Posterior cingulate gyrus (tissue), 11 donors: Measurements from ENCODE around the gene GHITM.
"Not testable (repeated sequence)": the region's sequence is repeated elsewhere in the genome, so short reads cannot be mapped to it uniquely, and the experiment has no call there.

Source experiments
- DNase-seq, 10 donors: peaks; one replicate each; pipeline versions ENCODE4 v3.0.0 to v3.0.0-alpha.2; 2020 to 2021; ENCODE audit warnings: mixed read lengths in 3 of 10
- intact Hi-C: fragments of 100-400 bp; cut with DNase I; formaldehyde crosslinking; loops from one replicate; pipeline ENCODE4 v1.15.1; 2023

Gene GHITM

DNA sequence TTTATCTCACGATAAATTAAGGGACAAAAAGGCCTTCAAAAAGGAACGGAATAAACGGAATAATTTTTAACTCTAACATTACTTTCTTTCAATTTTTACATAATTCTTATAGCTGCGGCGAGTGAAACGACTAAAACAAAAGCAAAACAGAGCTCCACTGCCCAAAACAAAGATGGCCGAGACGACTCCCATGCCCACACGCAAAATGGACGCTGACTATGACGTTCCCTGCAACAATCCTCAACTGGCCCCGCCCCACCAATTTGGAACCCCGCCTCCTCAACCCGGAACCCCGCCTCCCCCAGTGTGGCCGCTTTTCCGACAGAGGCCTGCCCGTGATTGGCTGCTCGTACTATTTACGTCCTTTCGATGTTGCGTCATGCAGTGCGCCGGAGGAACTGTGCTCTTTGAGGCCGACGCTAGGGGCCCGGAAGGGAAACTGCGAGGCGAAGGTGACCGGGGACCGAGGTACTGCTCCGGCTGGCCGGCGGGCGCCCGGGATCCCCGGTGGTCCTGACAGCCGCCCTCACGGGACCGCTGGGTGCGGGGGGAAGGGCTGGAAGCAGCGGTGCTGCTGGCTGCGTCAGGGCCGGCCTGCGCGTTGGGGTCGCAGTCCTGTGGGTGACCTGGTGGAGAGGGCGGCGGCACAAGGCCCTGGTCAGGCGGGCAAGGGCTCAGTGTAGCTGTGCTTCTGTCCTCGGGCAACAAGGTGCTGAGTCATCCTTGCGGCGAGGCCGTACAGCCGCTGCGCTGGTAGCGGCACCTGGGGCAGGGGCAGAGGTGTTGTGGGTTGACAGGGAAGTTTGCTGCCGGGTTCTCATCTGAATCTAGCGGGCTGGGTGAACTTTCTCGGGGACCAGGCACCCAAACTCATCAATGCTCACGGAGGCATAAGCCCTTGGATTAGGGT, at the start of gene GHITM:
Gene GHITM (plus strand): TSS at position 384 of the 910 bp plus-strand sequence. CDS start 1,992 bp downstream, outside the sequence.
- peak; percentile 98 to 100 (median 99) for DNase-seq
- intact Hi-C loops: loop anchor here (5.0 kb wide), 1 partner anchor 188 kb away; the partner anchor contains the start of gene CCSER2

GRCh38 chr10:84095811-84096497, 43.4 kb upstream of the GHITM start:
- intact Hi-C loops: no loop called here
- DNase-seq: no peak

GRCh38 chr10:84097787-84098353, 41.4 kb upstream of the GHITM start:
- intact Hi-C loops: no loop called here
- DNase-seq: no peak

- intact Hi-C loops: no loop called here
- no peak for DNase-seq
These were observed 40.6 kb upstream of the GHITM start for GRCh38 chr10:84098667-84099066.

- DNase-seq: no peak
- intact Hi-C loops: no loop called here
These were observed 38.3 kb upstream of the GHITM start for GRCh38 chr10:84101042-84101441.

- intact Hi-C loops: no loop called here
- no peak for DNase-seq
These were observed 30.5 kb upstream of the GHITM start for GRCh38 chr10:84108797-84109196.

DNA sequence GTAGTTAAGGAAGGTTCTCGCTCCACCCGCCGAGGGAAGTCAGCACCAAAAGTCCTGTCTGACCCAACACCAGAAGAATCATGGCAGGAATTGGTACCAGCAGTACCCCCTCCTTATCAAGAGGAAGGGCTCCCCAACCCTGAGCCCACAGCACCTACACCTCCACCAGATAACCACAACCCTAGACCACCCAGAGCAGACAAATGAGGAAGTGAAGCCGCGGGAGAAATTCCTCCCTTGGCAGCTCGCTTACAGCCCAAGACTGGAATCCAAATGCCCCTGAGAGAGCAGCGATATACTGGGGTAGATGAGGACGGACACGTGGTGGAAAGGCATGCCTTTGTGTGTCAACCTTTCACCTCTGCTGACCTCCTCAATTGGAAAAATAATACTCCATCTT, 29.5 kb upstream of the GHITM start:
- intact Hi-C loops, DNase-seq: not testable (repeated sequence)

DNA sequence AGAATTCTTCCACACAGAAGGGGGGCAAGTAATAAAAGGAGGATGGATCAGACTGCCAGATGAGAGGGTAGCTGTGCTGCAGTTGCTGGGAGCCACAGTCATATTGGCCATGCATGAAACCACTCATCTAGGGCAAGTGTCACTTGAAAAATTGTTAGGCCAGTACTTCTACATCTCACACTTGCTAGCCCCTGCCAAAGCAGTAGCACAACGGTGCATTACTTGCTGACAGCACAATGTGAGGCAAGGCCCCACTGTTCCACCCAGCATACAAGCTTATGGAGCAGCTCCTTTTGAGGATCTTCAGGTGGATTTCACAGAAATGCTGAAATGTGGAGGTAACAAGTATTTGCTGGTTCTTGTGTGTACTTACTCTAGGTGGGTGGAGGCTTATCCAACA, 25.8 kb upstream of the GHITM start:
- intact Hi-C loops, DNase-seq: not testable (repeated sequence)

- intact Hi-C loops: no loop called here
- DNase-seq: no peak
These were observed 25.1 kb upstream of the GHITM start for GRCh38 chr10:84114088-84114667.

DNA sequence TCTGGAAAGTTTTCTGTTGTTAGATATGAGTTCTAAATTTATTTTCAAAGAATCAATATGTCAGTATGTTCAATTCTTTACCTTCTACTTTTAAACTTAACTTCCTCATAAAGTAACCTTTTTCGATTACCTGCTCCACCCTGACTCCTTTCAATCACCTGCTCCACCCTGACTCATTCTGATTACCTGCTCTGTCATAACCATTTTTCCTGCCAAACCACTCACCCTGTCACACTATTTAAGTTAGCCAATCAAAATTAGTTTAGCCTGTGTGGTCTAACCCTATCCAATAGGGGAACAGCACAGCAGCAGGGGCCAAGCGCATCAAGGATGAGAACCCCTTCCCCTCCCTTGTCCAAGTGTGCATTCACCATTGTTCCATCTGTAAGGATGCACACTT, 22.1 kb upstream of the GHITM start:
- DNase-seq, intact Hi-C loops: not testable (repeated sequence)

- no peak for DNase-seq
- intact Hi-C loops: no loop called here
These were observed 21.5 kb upstream of the GHITM start for GRCh38 chr10:84117686-84118394.

DNA sequence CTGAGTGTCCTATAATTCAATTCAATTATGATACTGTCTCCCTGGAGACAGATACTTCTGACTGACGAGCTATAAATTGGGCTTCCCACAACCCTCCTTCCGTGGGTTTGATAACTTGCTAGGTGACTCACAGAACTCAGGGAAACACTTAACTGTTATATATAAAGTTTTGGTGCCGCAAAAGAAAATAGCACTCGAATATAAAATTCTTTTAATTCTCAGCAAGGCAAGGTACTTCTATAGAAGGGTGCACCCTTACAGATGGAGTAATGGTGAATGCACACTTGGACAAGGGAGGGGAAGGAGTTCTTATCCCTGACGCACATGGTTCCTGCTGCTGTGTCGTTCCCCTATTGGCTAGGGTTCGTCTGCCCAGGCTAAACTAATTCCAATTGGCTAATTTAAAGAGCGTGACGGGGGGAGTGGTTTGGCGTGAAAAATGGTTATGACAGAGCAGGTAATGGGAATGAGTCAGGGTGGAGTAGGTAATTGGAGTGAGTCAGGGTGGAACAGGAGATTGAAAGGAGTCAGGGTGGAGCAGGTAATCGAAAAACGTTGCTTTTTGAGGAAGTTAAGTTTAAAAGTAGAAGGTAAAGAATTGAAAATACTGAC, 20.8 kb upstream of the GHITM start:
- intact Hi-C loops: no loop called here
- DNase-seq: peak in 3 of 10 donors; percentile 21 to 75 (median 73)

- intact Hi-C loops: no loop called here
- DNase-seq: no peak
These were observed 15.9 kb upstream of the GHITM start for GRCh38 chr10:84123362-84123761.

GRCh38 chr10:84125910-84126784, 13.2 kb upstream of the GHITM start:
- DNase-seq, intact Hi-C loops: not testable (repeated sequence)

DNA sequence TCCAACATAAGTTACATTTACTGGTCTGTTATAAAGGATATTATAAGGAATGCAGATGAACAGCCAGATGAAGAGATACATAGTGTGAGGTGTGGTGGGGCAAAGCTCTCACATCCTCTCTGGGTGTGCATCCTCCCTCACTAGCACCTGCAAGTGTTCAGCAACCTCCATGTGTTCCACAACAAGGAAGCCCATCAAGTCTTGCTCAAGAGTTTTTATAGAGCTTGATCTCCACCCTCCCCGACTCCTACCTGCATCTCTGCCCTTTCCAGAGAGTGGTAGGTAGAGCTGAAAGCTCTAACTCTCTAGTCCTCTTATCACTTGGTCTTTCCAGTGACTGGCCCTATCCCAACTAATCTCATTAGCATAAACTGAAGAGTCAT, 12.5 kb upstream of the GHITM start:
- intact Hi-C loops: no loop called here
- no peak for DNase-seq

- intact Hi-C loops: no loop called here
- DNase-seq: no peak
These were observed 3.5 kb upstream of the GHITM start for GRCh38 chr10:84135836-84136235.

- intact Hi-C loops: no loop called here
- DNase-seq: no peak
These were observed 1.5 kb upstream of the GHITM start for GRCh38 chr10:84137811-84138210.

GRCh38 chr10:84138478-84139125, 707 bp upstream of the GHITM start:
- intact Hi-C loops: no loop called here
- peak in 1 of 10 donors; percentile 74 for DNase-seq
